ENCODE results near the gene CD46.

GRCh38 chr1:207794861-207795260, 43.0 kb downstream of the CD46 start:
- TF ChIP-seq CTCF (IDR thresholded peaks at IDR 0.05) (no peak), POLR2A (IDR thresholded peaks at IDR 0.05) (no peak)

All from breast epithelium (tissue), 3 donors.